ENCODE measurements around the gene GARNL3.

GRCh38 chr9:127421057-127421456 is 156.5 kb downstream of the GARNL3 start:
- TF ChIP-seq, protein P1, sequence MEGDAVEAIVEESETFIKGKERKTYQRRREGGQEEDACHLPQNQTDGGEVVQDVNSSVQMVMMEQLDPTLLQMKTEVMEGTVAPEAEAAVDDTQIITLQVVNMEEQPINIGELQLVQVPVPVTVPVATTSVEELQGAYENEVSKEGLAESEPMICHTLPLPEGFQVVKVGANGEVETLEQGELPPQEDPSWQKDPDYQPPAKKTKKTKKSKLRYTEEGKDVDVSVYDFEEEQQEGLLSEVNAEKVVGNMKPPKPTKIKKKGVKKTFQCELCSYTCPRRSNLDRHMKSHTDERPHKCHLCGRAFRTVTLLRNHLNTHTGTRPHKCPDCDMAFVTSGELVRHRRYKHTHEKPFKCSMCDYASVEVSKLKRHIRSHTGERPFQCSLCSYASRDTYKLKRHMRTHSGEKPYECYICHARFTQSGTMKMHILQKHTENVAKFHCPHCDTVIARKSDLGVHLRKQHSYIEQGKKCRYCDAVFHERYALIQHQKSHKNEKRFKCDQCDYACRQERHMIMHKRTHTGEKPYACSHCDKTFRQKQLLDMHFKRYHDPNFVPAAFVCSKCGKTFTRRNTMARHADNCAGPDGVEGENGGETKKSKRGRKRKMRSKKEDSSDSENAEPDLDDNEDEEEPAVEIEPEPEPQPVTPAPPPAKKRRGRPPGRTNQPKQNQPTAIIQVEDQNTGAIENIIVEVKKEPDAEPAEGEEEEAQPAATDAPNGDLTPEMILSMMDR (IDR thresholded peaks at IDR 0.05), result no peak
- TF ChIP-seq SIN3A (IDR thresholded peaks at IDR 0.05; ENCODE audit: borderline replicate concordance, insufficient read depth, low read depth, low read length) (no peak), TCF7L2 (IDR thresholded peaks at IDR 0.05; ENCODE audit: low read depth, low read length) (no peak), POLR2AphosphoS5 (IDR thresholded peaks at IDR 0.05; ENCODE audit: low read depth, low read length) (no peak)
- TF ChIP-seq, protein P2, sequence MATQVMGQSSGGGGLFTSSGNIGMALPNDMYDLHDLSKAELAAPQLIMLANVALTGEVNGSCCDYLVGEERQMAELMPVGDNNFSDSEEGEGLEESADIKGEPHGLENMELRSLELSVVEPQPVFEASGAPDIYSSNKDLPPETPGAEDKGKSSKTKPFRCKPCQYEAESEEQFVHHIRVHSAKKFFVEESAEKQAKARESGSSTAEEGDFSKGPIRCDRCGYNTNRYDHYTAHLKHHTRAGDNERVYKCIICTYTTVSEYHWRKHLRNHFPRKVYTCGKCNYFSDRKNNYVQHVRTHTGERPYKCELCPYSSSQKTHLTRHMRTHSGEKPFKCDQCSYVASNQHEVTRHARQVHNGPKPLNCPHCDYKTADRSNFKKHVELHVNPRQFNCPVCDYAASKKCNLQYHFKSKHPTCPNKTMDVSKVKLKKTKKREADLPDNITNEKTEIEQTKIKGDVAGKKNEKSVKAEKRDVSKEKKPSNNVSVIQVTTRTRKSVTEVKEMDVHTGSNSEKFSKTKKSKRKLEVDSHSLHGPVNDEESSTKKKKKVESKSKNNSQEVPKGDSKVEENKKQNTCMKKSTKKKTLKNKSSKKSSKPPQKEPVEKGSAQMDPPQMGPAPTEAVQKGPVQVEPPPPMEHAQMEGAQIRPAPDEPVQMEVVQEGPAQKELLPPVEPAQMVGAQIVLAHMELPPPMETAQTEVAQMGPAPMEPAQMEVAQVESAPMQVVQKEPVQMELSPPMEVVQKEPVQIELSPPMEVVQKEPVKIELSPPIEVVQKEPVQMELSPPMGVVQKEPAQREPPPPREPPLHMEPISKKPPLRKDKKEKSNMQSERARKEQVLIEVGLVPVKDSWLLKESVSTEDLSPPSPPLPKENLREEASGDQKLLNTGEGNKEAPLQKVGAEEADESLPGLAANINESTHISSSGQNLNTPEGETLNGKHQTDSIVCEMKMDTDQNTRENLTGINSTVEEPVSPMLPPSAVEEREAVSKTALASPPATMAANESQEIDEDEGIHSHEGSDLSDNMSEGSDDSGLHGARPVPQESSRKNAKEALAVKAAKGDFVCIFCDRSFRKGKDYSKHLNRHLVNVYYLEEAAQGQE (IDR thresholded peaks at IDR 0.05; ENCODE audit: insufficient read depth in 1 of 2, low read depth in 2 of 2, low read length in 1 of 2), result no peak
